Measurements from ENCODE around the gene RGS5. TPM values are rescaled to one million over a fixed set of nuclear protein-coding genes. Genes with fewer than 3 reads are reported as not detected.

RGS5 gene
- total RNA-seq, 1 donor from 2014 or later = 4.9 TPM

GRCh38 chr1:163095213-163095612, 107.5 kb downstream of the RGS5 start:
- no peak for TF ChIP-seq CTCF (IDR thresholded peaks at IDR 0.05; ENCODE audit: partially characterized antibody, unreplicated experiment)
- H3K27me3 Mint-ChIP-seq (ENCODE audit: unreplicated experiment) = peaks cover 4% of the 10 kb centered on the region
- no peak overlapping the region for H3K27ac Mint-ChIP-seq (ENCODE audit: unreplicated experiment)
- no peak overlapping the region for H3K4me3 Mint-ChIP-seq (ENCODE audit: unreplicated experiment)
- H3K4me1 Mint-ChIP-seq (ENCODE audit: low read depth, unreplicated experiment) = peaks cover 21% of the 10 kb centered on the region
- H3K9me3 Mint-ChIP-seq (ENCODE audit: unreplicated experiment) = peaks cover 3% of the 10 kb centered on the region
- DNase-seq = no peak
- H3K36me3 Mint-ChIP-seq (ENCODE audit: unreplicated experiment) = peaks cover 7% of the 10 kb centered on the region

- peaks cover 1% of the 10 kb centered on the region for H3K36me3 Mint-ChIP-seq (ENCODE audit: unreplicated experiment)
- no peak for TF ChIP-seq CTCF (IDR thresholded peaks at IDR 0.05; ENCODE audit: partially characterized antibody, unreplicated experiment)
- peaks cover 3% of the 10 kb centered on the region for H3K9me3 Mint-ChIP-seq (ENCODE audit: unreplicated experiment)
- H3K4me1 Mint-ChIP-seq (ENCODE audit: low read depth, unreplicated experiment) = peaks cover 21% of the 10 kb centered on the region
- no peak for DNase-seq
- peaks cover 4% of the 10 kb centered on the region for H3K27me3 Mint-ChIP-seq (ENCODE audit: unreplicated experiment)
- H3K4me3 Mint-ChIP-seq (ENCODE audit: unreplicated experiment) = no peak overlapping the region
- H3K27ac Mint-ChIP-seq (ENCODE audit: unreplicated experiment) = peak overlapping the region; percentile 84
Observed at GRCh38 chr1:163094589-163094988, 108.1 kb downstream of the RGS5 start.

- Mint-ChIP-seq H3K36me3 (ENCODE audit: unreplicated experiment) (no peaks in the 10 kb centered on the region), H3K9me3 (ENCODE audit: unreplicated experiment) (peaks cover 3% of the 10 kb centered on the region), H3K27ac (ENCODE audit: unreplicated experiment) (peak overlapping the region; percentile 84), H3K27me3 (ENCODE audit: unreplicated experiment) (peaks cover 4% of the 10 kb centered on the region), H3K4me1 (ENCODE audit: low read depth, unreplicated experiment) (peaks cover 21% of the 10 kb centered on the region), H3K4me3 (ENCODE audit: unreplicated experiment) (peak overlapping the region; percentile 3)
- no peak for TF ChIP-seq CTCF (IDR thresholded peaks at IDR 0.05; ENCODE audit: partially characterized antibody, unreplicated experiment)
- no peak for DNase-seq
Observed at GRCh38 chr1:163094182-163094581, 108.5 kb downstream of the RGS5 start.

GRCh38 chr1:163093579-163093978, 109.1 kb downstream of the RGS5 start:
- H3K4me1 Mint-ChIP-seq (ENCODE audit: low read depth, unreplicated experiment) = peaks cover 21% of the 10 kb centered on the region
- H3K27me3 Mint-ChIP-seq (ENCODE audit: unreplicated experiment) = peaks cover 4% of the 10 kb centered on the region
- H3K4me3 Mint-ChIP-seq (ENCODE audit: unreplicated experiment) = peak overlapping the region; percentile 15
- H3K36me3 Mint-ChIP-seq (ENCODE audit: unreplicated experiment) = no peaks in the 10 kb centered on the region
- no peak for DNase-seq
- no peak for TF ChIP-seq CTCF (IDR thresholded peaks at IDR 0.05; ENCODE audit: partially characterized antibody, unreplicated experiment)
- peaks cover 3% of the 10 kb centered on the region for H3K9me3 Mint-ChIP-seq (ENCODE audit: unreplicated experiment)
- H3K27ac Mint-ChIP-seq (ENCODE audit: unreplicated experiment) = peak overlapping the region; percentile 84

DNA sequence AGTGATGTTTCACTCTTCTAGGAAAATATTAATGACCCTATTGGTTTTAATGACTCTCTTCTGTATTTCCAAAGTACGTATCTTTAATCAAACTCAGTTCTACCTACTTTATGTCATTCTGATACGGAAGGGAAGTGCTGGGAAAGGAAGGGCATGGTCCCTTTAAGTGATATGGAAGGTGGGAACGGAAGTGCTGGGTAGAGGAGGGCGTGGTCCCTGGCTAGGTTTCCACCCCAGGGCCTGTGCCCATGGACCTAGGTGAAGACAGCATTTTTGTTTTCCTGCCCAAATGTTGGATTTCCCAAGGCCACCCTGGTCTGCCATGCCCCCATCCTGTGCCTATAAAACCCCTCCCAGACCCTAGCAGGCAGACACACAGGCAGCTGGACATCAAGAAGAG, 109.5 kb downstream of the RGS5 start:
- Mint-ChIP-seq H3K9me3 (ENCODE audit: unreplicated experiment) (peaks cover 3% of the 10 kb centered on the region), H3K27me3 (ENCODE audit: unreplicated experiment) (peaks cover 4% of the 10 kb centered on the region), H3K4me1 (ENCODE audit: low read depth, unreplicated experiment) (peaks cover 21% of the 10 kb centered on the region), H3K27ac (ENCODE audit: unreplicated experiment) (peak overlapping the region; percentile 84), H3K4me3 (ENCODE audit: unreplicated experiment) (peak overlapping the region; percentile 15), H3K36me3 (ENCODE audit: unreplicated experiment) (no peaks in the 10 kb centered on the region)
- TF ChIP-seq CTCF (IDR thresholded peaks at IDR 0.05; ENCODE audit: partially characterized antibody, unreplicated experiment) = no peak
- DNase-seq = no peak

Other genes starting within 250 kb of the RGS5 start
- gene RGS4, start 133.6 kb downstream of the RGS5 start, total RNA-seq (ENCODE audit: unreplicated experiment) = 31.6 TPM
- gene NUF2, start 119.0 kb upstream of the RGS5 start, total RNA-seq (ENCODE audit: unreplicated experiment) = 5.8 TPM